BJ (cell line): ENCODE data around the gene RCOR1. TPM values are rescaled to one million over a fixed set of nuclear protein-coding genes. Genes with fewer than 3 reads are reported as not detected.
"Not testable (repeated sequence)": the region's sequence is repeated elsewhere in the genome, so short reads cannot be mapped to it uniquely, and the experiment has no call there.

Source experiments
- CTCF ChIA-PET: fragments of 350-600 bp; formaldehyde crosslinking; extraction: SDS; loops from one replicate; lab custom pipeline; 2021; ENCODE audit warnings: antibody characterized with exemption, inconsistent platforms; lab: Yijun Ruan, JAX
- POLR2A ChIA-PET: fragments of 300-600 bp; sonication (Branson Sonifier 250); formaldehyde crosslinking; extraction: SDS; loops from one replicate; lab custom pipeline; 2021; ENCODE audit warnings: antibody characterized with exemption; lab: Charles Lee
- DNase-seq: peaks from one replicate; pipeline ENCODE4 v3.0.0-alpha.2; 2011; ENCODE audit warnings: low read depth
- H3K27me3 ChIP-seq: 2 replicates; pipeline ENCODE4 v1.6.0; 2011; ENCODE audit warnings: low read length; ENCODE audit not compliant: control insufficient read depth, insufficient read depth
- H3K36me3 ChIP-seq: 2 replicates; pipeline ENCODE4 v1.5.1; 2011; ENCODE audit warnings: low read length; ENCODE audit not compliant: control insufficient read depth, insufficient read depth
- H3K4me3 ChIP-seq: 2 replicates; pipeline ENCODE4 v1.5.1; 2011; ENCODE audit warnings: low read depth, mild to moderate bottlenecking, control low read depth, low read length
- CTCF ChIP-seq: IDR thresholded peaks from 2 replicates; pipeline ENCODE4 v1.5.1; 2011; ENCODE audit warnings: low read depth, mild to moderate bottlenecking, control low read depth, inconsistent platforms, low read length, moderate library complexity; ENCODE audit not compliant: insufficient read depth
- polyA plus RNA-seq: library from polyadenylated mRNA; depleted of rRNA; stranded (reverse); fragments of >200 nt; gene quantifications from 2 replicates; pipeline ENCODE4 v1.2.3, GENCODE V29; 2011

The RCOR1 gene
- polyA plus RNA-seq, 1 experiment, result 7.9 TPM

DNA sequence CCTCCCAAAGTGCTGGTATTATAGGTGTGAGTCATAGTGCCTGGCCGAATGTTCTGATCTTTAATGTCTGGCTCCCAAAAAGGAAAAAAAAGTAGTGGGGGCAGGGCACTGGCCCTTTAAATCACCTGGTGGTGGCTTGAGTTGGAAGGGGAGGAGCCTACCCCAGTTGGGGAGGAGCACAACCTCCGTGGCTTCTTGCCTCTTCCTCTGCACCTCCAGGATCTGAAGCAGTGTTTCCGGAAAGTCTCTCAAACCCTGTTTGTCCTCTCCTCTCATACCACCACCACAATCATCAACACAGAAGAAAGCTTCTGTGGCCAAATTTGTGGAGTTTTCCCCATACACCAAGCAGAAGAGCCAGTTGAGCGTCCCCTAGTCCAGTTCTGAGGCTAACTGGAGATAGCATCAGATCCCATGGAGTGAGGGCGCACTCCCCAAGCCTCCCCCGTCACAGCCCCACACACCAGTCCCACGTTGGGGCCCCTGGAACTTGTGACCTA, 24.3 kb upstream of the RCOR1 start:
- H3K4me3 ChIP-seq, result no peak overlapping the region
- no peak for TF ChIP-seq CTCF
- ChIA-PET POLR2A (no interaction called here), CTCF (no interaction called here)
- DNase-seq, result no peak
- no peaks in the 10 kb centered on the region for H3K36me3 ChIP-seq
- no peaks in the 10 kb centered on the region for H3K27me3 ChIP-seq

GRCh38 chr14:102570334-102570995, 22.0 kb upstream of the RCOR1 start:
- no peaks in the 10 kb centered on the region for H3K27me3 ChIP-seq
- DNase-seq, result no peak
- H3K36me3 ChIP-seq, result no peaks in the 10 kb centered on the region
- no peak overlapping the region for H3K4me3 ChIP-seq
- ChIA-PET POLR2A (no interaction called here), CTCF (interaction anchor here (1.2 kb wide), 1 partner anchor 25 kb away, joined by 3 read pairs; no protein-coding TSS in a partner anchor)
- TF ChIP-seq CTCF, result no peak

DNA sequence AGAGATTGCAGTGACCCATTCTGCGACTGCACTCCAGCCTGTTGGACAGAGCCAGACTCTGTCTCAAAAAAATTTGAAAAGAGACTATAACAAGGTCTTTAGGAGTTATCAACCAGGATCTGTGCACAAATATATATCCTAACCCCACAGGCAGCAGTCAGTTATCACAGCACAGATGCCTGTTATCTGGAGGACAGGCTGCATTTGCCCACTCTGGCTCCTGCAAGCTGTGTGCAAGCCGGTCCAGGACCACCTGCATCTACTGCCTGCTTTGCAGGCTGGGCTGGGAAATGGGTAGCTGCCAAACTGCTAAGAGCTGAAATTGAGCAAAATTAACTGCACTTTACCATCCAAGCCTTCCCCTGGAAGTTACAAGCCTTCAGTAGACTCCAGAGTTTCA, 21.4 kb upstream of the RCOR1 start:
- H3K36me3 ChIP-seq, result no peaks in the 10 kb centered on the region
- TF ChIP-seq CTCF, result no peak
- ChIA-PET CTCF (interaction anchor here (1.2 kb wide), 1 partner anchor 24 kb away, joined by 3 read pairs; no protein-coding TSS in a partner anchor), POLR2A (no interaction called here)
- DNase-seq, result no peak
- H3K4me3 ChIP-seq, result no peak overlapping the region
- H3K27me3 ChIP-seq, result no peaks in the 10 kb centered on the region

GRCh38 chr14:102571478-102572042, 20.9 kb upstream of the RCOR1 start:
- no peak overlapping the region for H3K4me3 ChIP-seq
- no peak for DNase-seq
- CTCF ChIA-PET, result interaction anchor here (1.2 to 1.8 kb wide), 2 partner anchors 23 to 24 kb away, joined by 3 to 7 read pairs; no protein-coding TSS in a partner anchor
- POLR2A ChIA-PET, result no interaction called here
- no peaks in the 10 kb centered on the region for H3K27me3 ChIP-seq
- H3K36me3 ChIP-seq, result no peaks in the 10 kb centered on the region
- TF ChIP-seq CTCF, result no peak

DNA sequence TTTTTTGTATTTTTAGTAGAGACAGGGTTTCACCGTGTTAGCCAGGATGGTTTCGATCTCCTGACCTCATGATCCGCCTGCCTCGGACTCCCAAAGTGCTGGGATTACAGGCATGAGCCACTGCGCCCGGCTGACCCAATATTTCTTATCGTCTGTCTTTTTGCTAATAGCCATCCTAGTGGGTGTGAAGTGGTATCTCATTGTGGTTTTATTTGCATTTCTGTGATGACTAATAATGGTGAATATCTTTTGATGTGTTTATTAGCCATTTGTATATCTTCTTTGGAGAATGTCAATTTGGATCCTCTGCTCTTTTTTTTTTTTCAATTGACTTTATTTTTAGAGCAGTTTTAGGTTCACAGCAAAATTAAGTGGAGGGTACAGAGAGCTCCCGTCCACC, 19.3 kb upstream of the RCOR1 start:
- H3K4me3 ChIP-seq, POLR2A ChIA-PET, DNase-seq, H3K27me3 ChIP-seq, H3K36me3 ChIP-seq: not testable (repeated sequence)
- CTCF ChIA-PET, result interaction anchor here (1.8 kb wide), 1 partner anchor 22 kb away, joined by 7 read pairs; no protein-coding TSS in a partner anchor
